NT2/D1 (cell line): ENCODE results near the gene SELENOI.

Experiments used
- DNase-seq: peaks from one replicate; pipeline ENCODE4 v3.0.0-alpha.2; 2011; ENCODE audit warnings: low read depth, low spot score
- H3K27me3 ChIP-seq: 2 replicates; pipeline ENCODE4 v1.6.0; 2011; ENCODE audit warnings: mild to moderate bottlenecking; ENCODE audit not compliant: insufficient read length, insufficient read depth
- H3K36me3 ChIP-seq: 2 replicates; pipeline ENCODE4 v1.6.1; 2011; ENCODE audit warnings: mild to moderate bottlenecking, low read length, mixed read lengths; ENCODE audit not compliant: insufficient read depth, insufficient read length
- H3K4me1 ChIP-seq: 2 replicates; pipeline ENCODE4 v1.5.1; 2011; ENCODE audit not compliant: insufficient read depth, insufficient read length
- H3K4me3 ChIP-seq: 2 replicates; pipeline ENCODE4 v1.5.1; 2011; ENCODE audit warnings: low read depth; ENCODE audit not compliant: insufficient read length
- H3K9ac ChIP-seq: 2 replicates; pipeline ENCODE4 v1.6.0; 2011; ENCODE audit warnings: low read depth; ENCODE audit not compliant: insufficient read length
- H3K9me3 ChIP-seq: 2 replicates; pipeline ENCODE4 v1.5.1; 2011; ENCODE audit warnings: mild to moderate bottlenecking, low read length; ENCODE audit not compliant: insufficient read depth
- SUZ12 ChIP-seq: IDR thresholded peaks from 2 replicates; pipeline ENCODE4 v1.6.1; 2011; ENCODE audit not compliant: insufficient read length, insufficient read depth; ENCODE audit errors: extremely low read depth
- YY1 ChIP-seq: IDR thresholded peaks from 2 replicates; pipeline ENCODE4 v1.6.1; 2011; ENCODE audit not compliant: insufficient read length, insufficient read depth
- ZNF274 ChIP-seq: IDR thresholded peaks from 2 replicates; pipeline ENCODE4 v1.6.1; 2011; ENCODE audit warnings: mild to moderate bottlenecking, low read depth, low read length

The SELENOI gene

GRCh38 chr2:26345545-26346453, at the start of gene SELENOI:
SELENOI (plus strand) TSS chr2:26346143; CDS start chr2:26346233, 90 bp downstream.
- Histone ChIP-seq H3K4me1 (no peaks in the 10 kb centered on the region), H3K9me3 (no peaks in the 10 kb centered on the region), H3K36me3 (peaks cover 7% of the 10 kb centered on the region), H3K4me3 (peak within 1 kb of the TSS; percentile 92), H3K27me3 (no peaks in the 10 kb centered on the region), H3K9ac (peak within 1 kb of the TSS; percentile 95)
- TF ChIP-seq SUZ12 (no peak), ZNF274 (no peak), YY1 (no peak)
- peak; percentile 99 for DNase-seq

- H3K36me3 ChIP-seq: no peaks in the 10 kb centered on the region
- H3K4me1 ChIP-seq: no peaks in the 10 kb centered on the region
- H3K4me3 ChIP-seq: no peak overlapping the region
- H3K9ac ChIP-seq: no peak overlapping the region
- TF ChIP-seq SUZ12: no peak
- TF ChIP-seq ZNF274: no peak
- TF ChIP-seq YY1: no peak
- H3K9me3 ChIP-seq: no peaks in the 10 kb centered on the region
- no peak for DNase-seq
- H3K27me3 ChIP-seq: peaks cover 22% of the 10 kb centered on the region
Observed at GRCh38 chr2:26297061-26297460, 48.9 kb upstream of the SELENOI start.

- no peaks in the 10 kb centered on the region for H3K4me1 ChIP-seq
- H3K36me3 ChIP-seq: no peaks in the 10 kb centered on the region
- H3K27me3 ChIP-seq: peaks cover 22% of the 10 kb centered on the region
- peak overlapping the region; percentile 37 for H3K4me3 ChIP-seq
- H3K9ac ChIP-seq: peak overlapping the region; percentile 21
- no peak for DNase-seq
- TF ChIP-seq SUZ12 (no peak), YY1 (no peak), ZNF274 (no peak)
- no peaks in the 10 kb centered on the region for H3K9me3 ChIP-seq
Observed at GRCh38 chr2:26298286-26298637, 47.7 kb upstream of the SELENOI start.

GRCh38 chr2:26298638-26299393, 47.1 kb upstream of the SELENOI start:
- Histone ChIP-seq H3K4me1 (no peaks in the 10 kb centered on the region), H3K4me3 (peak overlapping the region; percentile 37), H3K9ac (peak overlapping the region; percentile 21), H3K36me3 (no peaks in the 10 kb centered on the region), H3K9me3 (no peaks in the 10 kb centered on the region), H3K27me3 (peaks cover 22% of the 10 kb centered on the region)
- DNase-seq: no peak
- no peak for TF ChIP-seq YY1
- no peak for TF ChIP-seq ZNF274
- TF ChIP-seq SUZ12: no peak

- H3K4me3 ChIP-seq: peak overlapping the region; percentile 37
- DNase-seq: no peak
- H3K9ac ChIP-seq: peak overlapping the region; percentile 12
- no peaks in the 10 kb centered on the region for H3K9me3 ChIP-seq
- H3K27me3 ChIP-seq: peaks cover 22% of the 10 kb centered on the region
- no peaks in the 10 kb centered on the region for H3K36me3 ChIP-seq
- no peak for TF ChIP-seq YY1
- no peak for TF ChIP-seq ZNF274
- no peak for TF ChIP-seq SUZ12
- H3K4me1 ChIP-seq: no peaks in the 10 kb centered on the region
Observed at GRCh38 chr2:26299471-26300101, 46.4 kb upstream of the SELENOI start.

GRCh38 chr2:26300234-26300925, 45.6 kb upstream of the SELENOI start:
- H3K4me3 ChIP-seq: no peak overlapping the region
- DNase-seq: no peak

More at GRCh38 chr2:26300234-26300925, 45.6 kb upstream of the SELENOI start:
- Histone ChIP-seq H3K27me3 (peaks cover 22% of the 10 kb centered on the region), H3K36me3 (no peaks in the 10 kb centered on the region), H3K9me3 (no peaks in the 10 kb centered on the region), H3K4me1 (no peaks in the 10 kb centered on the region), H3K9ac (no peak overlapping the region)
- TF ChIP-seq SUZ12: no peak
